ENCODE data around the gene CLDN14. TPM values are rescaled to one million over a fixed set of nuclear protein-coding genes. Genes with fewer than 3 reads are reported as not detected.

Gene CLDN14
- total RNA-seq, 2 experiments from 2014 or later, result not detected

Other genes starting within 250 kb of the CLDN14 start
- gene MORC3, start 159.9 kb downstream of the CLDN14 start, total RNA-seq, result 10 to 100 TPM; 23.9 to 25.0 TPM
- gene CHAF1B, start 94.7 kb downstream of the CLDN14 start, total RNA-seq, result 10 to 100 TPM; 33.2 to 36.3 TPM
- gene SIM2, start 219.0 kb upstream of the CLDN14 start, total RNA-seq, result 1 to 10 TPM; 2.0 to 2.4 TPM